Testis (tissue), 2 donors: ENCODE results near the gene SETD1B.

Source experiments
- POLR2A ChIP-seq: fragments of 450-650 bp; IDR thresholded peaks from one replicate; pipeline ENCODE4 v1.6.1; 2017; ENCODE audit warnings: antibody characterized with exemption, mild to moderate bottlenecking, moderate library complexity
- TF ChIP-seq, protein P1 (sequence below), 3 experiments: fragments of 450-650 bp in 2 of 3; fragments of 200-600 bp in 1 of 3; sonication (generic) in 1 of 3; IDR thresholded peaks; one replicate each; pipeline ENCODE4 v1.5.1; 2016 to 2019; ENCODE audit warnings: antibody characterized with exemption in 3 of 3, mild to moderate bottlenecking in 2 of 3, moderate library complexity in 1 of 3

DNA sequence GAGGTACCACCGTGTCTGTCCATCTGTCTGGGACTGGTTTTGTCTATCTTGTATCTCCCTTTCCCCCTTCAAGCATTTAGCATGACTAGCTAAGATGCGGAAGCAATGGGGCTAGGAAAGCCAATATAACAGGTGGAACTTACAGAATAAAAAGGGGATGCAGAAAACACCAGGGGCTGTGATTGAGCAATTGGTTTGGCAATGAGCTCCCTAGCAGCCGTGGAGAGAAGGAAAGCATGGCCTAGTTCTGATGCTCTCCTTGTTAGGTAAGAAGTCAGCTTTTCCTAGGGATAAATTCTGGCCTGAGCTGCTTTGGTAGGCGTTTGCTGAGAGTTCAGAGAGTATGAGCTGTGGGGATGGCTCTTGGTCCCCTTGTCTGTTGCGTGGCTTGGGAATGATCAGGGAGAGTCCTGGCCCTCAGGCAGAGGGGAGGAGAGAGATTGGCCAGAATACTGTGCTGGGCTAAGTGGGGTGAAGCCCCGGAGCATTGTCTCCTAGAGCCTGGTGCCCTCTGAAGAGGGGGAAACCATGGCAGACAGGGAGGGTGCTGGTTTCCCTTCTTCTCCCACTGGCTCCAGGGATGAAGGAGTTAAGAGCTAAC, 7.1 kb downstream of the SETD1B start:
- TF ChIP-seq, protein P1, sequence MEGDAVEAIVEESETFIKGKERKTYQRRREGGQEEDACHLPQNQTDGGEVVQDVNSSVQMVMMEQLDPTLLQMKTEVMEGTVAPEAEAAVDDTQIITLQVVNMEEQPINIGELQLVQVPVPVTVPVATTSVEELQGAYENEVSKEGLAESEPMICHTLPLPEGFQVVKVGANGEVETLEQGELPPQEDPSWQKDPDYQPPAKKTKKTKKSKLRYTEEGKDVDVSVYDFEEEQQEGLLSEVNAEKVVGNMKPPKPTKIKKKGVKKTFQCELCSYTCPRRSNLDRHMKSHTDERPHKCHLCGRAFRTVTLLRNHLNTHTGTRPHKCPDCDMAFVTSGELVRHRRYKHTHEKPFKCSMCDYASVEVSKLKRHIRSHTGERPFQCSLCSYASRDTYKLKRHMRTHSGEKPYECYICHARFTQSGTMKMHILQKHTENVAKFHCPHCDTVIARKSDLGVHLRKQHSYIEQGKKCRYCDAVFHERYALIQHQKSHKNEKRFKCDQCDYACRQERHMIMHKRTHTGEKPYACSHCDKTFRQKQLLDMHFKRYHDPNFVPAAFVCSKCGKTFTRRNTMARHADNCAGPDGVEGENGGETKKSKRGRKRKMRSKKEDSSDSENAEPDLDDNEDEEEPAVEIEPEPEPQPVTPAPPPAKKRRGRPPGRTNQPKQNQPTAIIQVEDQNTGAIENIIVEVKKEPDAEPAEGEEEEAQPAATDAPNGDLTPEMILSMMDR (IDR thresholded peaks at IDR 0.05) = no peak
- no peak for TF ChIP-seq POLR2A
